Liver (tissue), 3 donors: ENCODE data around the gene DSG2.

ENCODE experiments used
- EGR1 ChIP-seq, 2 donors: IDR thresholded peaks; 2 replicates each; pipeline ENCODE4 v1.6.1; 2016 to 2018; ENCODE audit warnings: antibody characterized with exemption in 2 of 2, low read depth in 2 of 2
- GABPA ChIP-seq, 2 donors: IDR thresholded peaks in 1 of 2; conservative IDR thresholded peaks in 1 of 2; 2 replicates each; pipeline ENCODE4 v1.6.1; 2016; ENCODE audit warnings: antibody characterized with exemption in 2 of 2, mild to moderate bottlenecking in 1 of 2, moderate library complexity in 1 of 2
- TF ChIP-seq, protein P1 (sequence below): fragments of 150-350 bp; IDR thresholded peaks from 2 replicates; pipeline ENCODE4 v1.5.1; 2017; ENCODE audit warnings: improper control_type of control experiment, low read depth, low read length; ENCODE audit not compliant: missing input control
- donor health status: healthy.
- donor health status: healthy.

GRCh38 chr18:31454066-31454708 lies 43.8 kb upstream of the DSG2 start:
- TF ChIP-seq GABPA (IDR thresholded peaks at IDR 0.05 in 1 of 2, conservative IDR thresholded peaks at IDR 0.05 in 1 of 2) (no peak), EGR1 (IDR thresholded peaks at IDR 0.05; ENCODE audit: low read depth in 2 of 2) (no peak)
- TF ChIP-seq, protein P1, sequence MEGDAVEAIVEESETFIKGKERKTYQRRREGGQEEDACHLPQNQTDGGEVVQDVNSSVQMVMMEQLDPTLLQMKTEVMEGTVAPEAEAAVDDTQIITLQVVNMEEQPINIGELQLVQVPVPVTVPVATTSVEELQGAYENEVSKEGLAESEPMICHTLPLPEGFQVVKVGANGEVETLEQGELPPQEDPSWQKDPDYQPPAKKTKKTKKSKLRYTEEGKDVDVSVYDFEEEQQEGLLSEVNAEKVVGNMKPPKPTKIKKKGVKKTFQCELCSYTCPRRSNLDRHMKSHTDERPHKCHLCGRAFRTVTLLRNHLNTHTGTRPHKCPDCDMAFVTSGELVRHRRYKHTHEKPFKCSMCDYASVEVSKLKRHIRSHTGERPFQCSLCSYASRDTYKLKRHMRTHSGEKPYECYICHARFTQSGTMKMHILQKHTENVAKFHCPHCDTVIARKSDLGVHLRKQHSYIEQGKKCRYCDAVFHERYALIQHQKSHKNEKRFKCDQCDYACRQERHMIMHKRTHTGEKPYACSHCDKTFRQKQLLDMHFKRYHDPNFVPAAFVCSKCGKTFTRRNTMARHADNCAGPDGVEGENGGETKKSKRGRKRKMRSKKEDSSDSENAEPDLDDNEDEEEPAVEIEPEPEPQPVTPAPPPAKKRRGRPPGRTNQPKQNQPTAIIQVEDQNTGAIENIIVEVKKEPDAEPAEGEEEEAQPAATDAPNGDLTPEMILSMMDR, result no peak
